Memory B cell (primary cell): ENCODE data around the gene MAML2.

Experiments used
- ATAC-seq: fragments of 150-1000 bp; cut with Tn5 transposase; 2 replicates; pipeline ENCODE4 v1.10.0; 2021; ENCODE audit warnings: low read depth, mild to moderate bottlenecking, moderate library complexity
- DNase-seq, 2 donors: peaks; one replicate each; pipeline ENCODE4 v3.0.0; 2022; ENCODE audit warnings: low spot score in 2 of 2
- H3K27ac Mint-ChIP-seq: one replicate; pipeline ENCODE4 v1.8.0; 2022; ENCODE audit warnings: mild to moderate bottlenecking, moderate library complexity, mixed read lengths
- H3K27me3 Mint-ChIP-seq: one replicate; pipeline ENCODE4 v1.8.0; 2022; ENCODE audit warnings: mixed read lengths
- H3K36me3 Mint-ChIP-seq: one replicate; pipeline ENCODE4 v1.8.0; 2022; ENCODE audit warnings: mild to moderate bottlenecking, mixed read lengths
- H3K4me1 Mint-ChIP-seq: one replicate; pipeline ENCODE4 v1.8.0; 2022; ENCODE audit warnings: mixed read lengths
- H3K4me3 Mint-ChIP-seq: one replicate; pipeline ENCODE4 v1.8.0; 2022; ENCODE audit warnings: mild to moderate bottlenecking, moderate library complexity, mixed read lengths
- H3K9me3 Mint-ChIP-seq: one replicate; pipeline ENCODE4 v1.8.0; 2022; ENCODE audit warnings: mixed read lengths

Gene MAML2

DNA sequence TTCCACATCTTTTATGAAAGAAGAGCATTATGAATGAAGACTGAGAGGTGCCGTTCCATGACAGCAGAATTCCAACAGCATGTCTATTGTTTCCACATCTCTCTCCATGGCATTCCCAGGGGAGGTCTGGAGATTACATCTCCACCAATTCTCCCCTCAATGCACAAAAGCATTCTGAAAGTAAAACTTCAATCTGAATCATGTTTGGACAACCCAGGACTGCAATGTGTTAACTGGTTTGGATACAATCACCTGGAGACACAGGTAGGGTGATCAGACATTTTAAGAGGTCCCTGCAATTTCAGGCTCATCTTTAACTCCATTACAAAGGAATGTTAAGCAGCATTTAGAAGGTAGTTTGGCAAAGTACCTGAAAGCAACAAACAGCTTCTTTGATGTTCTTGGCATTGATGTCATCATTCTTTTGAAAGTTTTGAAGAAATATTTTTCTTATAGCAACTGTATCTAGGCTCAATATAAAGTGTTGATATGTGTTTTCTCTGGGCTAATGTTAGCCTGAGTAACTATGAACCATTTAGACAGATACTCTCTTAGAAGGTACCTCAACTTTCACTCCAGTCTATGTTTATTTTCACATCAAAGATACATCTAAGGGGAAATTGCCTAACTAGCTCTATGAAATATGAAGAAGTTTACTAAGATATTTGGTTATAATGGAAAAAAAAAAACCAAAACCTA, 237.6 kb downstream of the MAML2 start:
- Mint-ChIP-seq H3K9me3 (no peaks in the 10 kb centered on the region), H3K27me3 (no peaks in the 10 kb centered on the region), H3K36me3 (peaks cover 7% of the 10 kb centered on the region), H3K4me3 (no peak overlapping the region), H3K27ac (peak overlapping the region; percentile 43), H3K4me1 (peaks cover 12% of the 10 kb centered on the region)
- DNase-seq (no peak), ATAC-seq (peak; percentile 34)

DNA sequence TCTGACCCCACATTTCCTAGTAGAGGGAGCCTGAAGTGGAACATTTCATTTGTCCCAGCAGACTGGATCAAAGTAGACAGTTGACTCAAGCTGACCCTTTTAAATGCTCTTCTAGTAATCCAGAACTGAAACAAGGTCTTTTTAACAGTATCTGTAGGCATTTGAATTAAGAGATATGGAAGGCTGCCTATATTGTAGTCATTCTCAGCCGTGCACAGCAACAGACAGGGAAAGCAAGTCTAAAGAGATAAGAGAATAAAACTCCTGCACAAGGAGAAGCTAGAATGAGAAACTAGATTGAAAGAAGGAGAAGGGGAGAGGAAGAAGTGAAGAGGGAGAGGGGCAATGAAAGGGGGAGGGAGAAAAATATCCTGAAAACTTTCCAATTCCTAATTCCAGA, 238.5 kb downstream of the MAML2 start:
- H3K27ac Mint-ChIP-seq = no peak overlapping the region
- peaks cover 12% of the 10 kb centered on the region for H3K4me1 Mint-ChIP-seq

DNA sequence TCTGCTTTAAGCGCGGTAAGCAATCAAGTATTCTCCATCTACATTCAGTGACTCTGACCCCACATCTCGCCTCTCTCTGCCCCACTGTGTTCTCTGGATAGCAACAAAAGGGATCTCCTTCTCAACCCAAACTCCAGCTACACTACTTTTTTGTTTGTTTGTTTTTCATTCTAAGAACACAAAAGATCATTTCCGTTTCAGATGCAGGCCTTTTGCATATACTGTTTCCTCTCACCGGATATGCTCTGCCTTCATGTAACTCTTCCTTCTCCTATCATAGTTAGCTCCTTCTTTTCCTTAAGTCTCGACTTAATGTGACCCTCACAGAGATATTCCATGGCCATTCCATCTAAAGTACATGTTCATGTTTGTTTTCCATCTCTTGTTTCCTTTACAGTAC, 239.3 kb downstream of the MAML2 start:
- ATAC-seq = no peak
- H3K27ac Mint-ChIP-seq = peak overlapping the region; percentile 21
- no peak overlapping the region for H3K4me3 Mint-ChIP-seq
- H3K27me3 Mint-ChIP-seq = no peaks in the 10 kb centered on the region
- H3K36me3 Mint-ChIP-seq = peaks cover 7% of the 10 kb centered on the region
- H3K4me1 Mint-ChIP-seq = peaks cover 12% of the 10 kb centered on the region
- no peaks in the 10 kb centered on the region for H3K9me3 Mint-ChIP-seq
- no peak for DNase-seq

More for the DNA sequence above, 238.5 kb downstream of the MAML2 start:
- Mint-ChIP-seq H3K36me3 (peaks cover 7% of the 10 kb centered on the region), H3K9me3 (no peaks in the 10 kb centered on the region), H3K4me3 (no peak overlapping the region), H3K27me3 (no peaks in the 10 kb centered on the region)
- DNase-seq = no peak
- no peak for ATAC-seq

DNA sequence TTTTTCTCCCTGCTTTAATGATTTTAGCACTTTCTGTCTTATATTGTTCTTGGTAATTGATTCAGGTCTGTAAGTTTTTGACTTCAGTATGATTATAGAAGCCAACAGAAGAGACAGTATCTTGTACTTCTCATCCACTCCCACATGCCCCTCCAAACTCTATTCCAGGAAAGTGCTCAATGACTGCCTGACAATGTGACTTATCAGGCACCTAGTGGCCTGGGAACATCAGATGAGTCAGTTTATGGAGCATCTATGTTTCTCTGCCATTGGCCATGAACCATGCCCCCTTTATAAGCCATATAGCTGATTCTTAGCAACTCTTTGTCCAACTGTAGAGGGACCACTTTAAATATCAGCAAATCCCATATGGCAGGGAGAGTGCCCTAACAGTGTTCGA, 239.9 kb downstream of the MAML2 start:
- H3K27ac Mint-ChIP-seq = peak overlapping the region; percentile 36
- H3K4me3 Mint-ChIP-seq = no peak overlapping the region
- no peaks in the 10 kb centered on the region for H3K27me3 Mint-ChIP-seq
- H3K9me3 Mint-ChIP-seq = no peaks in the 10 kb centered on the region
- peaks cover 12% of the 10 kb centered on the region for H3K4me1 Mint-ChIP-seq
- DNase-seq = no peak
- ATAC-seq = no peak
- H3K36me3 Mint-ChIP-seq = peaks cover 7% of the 10 kb centered on the region

DNA sequence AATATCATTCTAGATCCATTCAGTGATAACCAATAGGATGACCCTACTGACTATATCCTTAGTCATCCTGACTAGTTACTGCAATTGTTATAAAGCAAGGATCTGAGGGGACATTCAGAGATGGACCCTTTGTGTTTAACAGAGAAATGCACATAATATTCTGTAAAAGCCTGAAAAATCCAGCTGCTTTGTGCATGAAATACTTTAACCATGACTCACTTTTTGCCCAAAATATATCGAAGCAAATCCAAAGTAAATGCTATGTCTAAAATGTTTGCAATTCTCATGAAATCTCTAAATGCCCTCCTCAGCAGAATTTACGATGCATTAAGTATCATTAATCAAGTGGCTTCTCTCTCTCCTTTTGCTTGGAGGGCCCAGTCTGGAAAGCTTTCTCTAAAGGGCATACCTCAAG, 240.3 kb downstream of the MAML2 start:
- H3K9me3 Mint-ChIP-seq = no peaks in the 10 kb centered on the region
- ATAC-seq (no peak), DNase-seq (no peak)
- H3K36me3 Mint-ChIP-seq = peaks cover 7% of the 10 kb centered on the region
- H3K4me3 Mint-ChIP-seq = no peak overlapping the region
- peak overlapping the region; percentile 36 for H3K27ac Mint-ChIP-seq
- peaks cover 15% of the 10 kb centered on the region for H3K4me1 Mint-ChIP-seq
- H3K27me3 Mint-ChIP-seq = no peaks in the 10 kb centered on the region

DNA sequence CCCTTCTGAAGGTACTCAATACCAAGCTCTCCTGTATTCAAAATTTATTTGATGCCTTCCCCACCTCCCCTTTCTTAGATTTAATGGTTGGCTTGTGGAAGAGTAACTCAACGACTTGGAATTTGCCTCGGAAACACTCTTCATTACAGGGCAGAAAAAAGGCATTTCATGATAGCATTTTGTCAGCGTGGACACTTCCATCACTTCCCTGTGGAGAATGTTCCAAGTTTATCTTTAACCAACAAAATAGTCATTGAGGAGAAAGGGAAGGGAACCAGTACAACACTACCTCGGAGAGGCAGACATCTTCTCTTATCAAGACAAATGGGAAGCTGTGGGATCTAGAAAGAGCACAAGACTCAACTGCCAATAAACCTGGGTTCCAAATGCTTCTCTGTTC, 241.8 kb downstream of the MAML2 start:
- Mint-ChIP-seq H3K36me3 (peaks cover 7% of the 10 kb centered on the region), H3K4me1 (peaks cover 21% of the 10 kb centered on the region), H3K9me3 (no peaks in the 10 kb centered on the region), H3K27ac (no peak overlapping the region), H3K27me3 (no peaks in the 10 kb centered on the region), H3K4me3 (no peak overlapping the region)
- no peak for DNase-seq
- no peak for ATAC-seq

DNA sequence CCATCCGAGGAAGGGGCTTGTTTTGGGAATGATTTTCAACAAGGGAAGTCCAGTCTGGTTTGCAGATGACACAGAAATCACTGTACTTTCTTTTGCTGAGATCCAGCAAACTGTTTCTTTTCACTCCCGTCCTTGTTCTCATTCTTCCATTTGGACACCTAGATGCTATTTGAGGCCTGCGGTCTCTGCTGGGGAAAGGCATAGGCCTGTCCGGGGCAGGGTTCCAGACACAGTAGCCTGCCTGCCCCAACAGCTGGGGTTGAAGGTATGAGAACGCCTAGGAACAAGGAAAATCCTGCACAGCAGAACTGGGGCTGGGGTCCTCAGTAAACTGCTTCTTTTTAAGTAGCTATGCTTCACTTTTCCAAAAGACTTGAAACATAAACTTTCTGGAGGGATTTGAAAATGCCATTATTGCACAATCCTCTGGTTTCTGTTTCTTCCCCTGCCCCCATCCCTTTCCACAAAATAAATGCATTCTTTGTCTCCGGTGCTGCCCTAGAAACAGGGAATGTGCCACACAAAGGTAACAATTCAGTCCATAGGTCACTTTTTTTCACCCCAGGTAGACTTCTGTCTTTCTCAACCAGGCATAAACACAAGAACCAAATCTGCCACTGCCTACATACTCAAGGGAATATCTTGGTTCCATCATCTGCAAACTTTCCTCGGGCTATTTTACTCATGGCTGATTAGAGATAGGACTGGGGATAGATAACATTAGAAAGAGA, 244.3 kb downstream of the MAML2 start:
- peaks cover 1% of the 10 kb centered on the region for H3K36me3 Mint-ChIP-seq
- H3K27ac Mint-ChIP-seq = peak overlapping the region; percentile 45
- no peaks in the 10 kb centered on the region for H3K9me3 Mint-ChIP-seq
- DNase-seq (no peak), ATAC-seq (no peak)
- H3K4me1 Mint-ChIP-seq = peaks cover 21% of the 10 kb centered on the region
- H3K4me3 Mint-ChIP-seq = no peak overlapping the region
- no peaks in the 10 kb centered on the region for H3K27me3 Mint-ChIP-seq

DNA sequence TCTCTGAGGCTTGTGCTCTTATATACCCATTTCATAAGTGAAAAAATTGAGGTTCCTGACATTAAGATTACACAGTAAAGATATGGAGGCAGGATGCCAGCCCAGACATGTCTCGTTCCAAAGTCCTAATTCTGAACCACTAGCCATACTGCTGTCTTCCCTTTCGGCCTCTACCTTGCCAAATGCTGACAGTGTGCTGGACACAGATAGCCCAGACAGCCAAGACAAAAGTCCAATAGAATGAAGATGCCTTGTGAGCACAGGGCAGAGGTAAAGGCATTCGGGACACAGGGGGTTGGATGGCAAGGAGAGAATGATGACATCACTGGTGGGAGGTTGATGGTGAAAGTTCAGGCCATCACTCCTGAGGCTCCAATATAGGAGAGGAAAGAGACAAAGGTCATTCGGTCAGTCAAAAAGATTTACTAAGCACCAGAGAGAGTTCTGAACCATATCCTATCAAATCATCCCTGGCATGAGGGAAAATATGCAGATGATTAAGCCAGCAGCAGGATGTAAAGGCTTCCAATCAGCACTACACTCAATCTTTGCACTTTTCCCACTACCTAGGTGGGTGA, 245.1 kb downstream of the MAML2 start:
- peaks cover 17% of the 10 kb centered on the region for H3K4me1 Mint-ChIP-seq
- no peak overlapping the region for H3K27ac Mint-ChIP-seq
- DNase-seq (no peak), ATAC-seq (no peak)
- no peaks in the 10 kb centered on the region for H3K27me3 Mint-ChIP-seq
- peaks cover 3% of the 10 kb centered on the region for H3K36me3 Mint-ChIP-seq
- H3K9me3 Mint-ChIP-seq = no peaks in the 10 kb centered on the region
- H3K4me3 Mint-ChIP-seq = no peak overlapping the region

DNA sequence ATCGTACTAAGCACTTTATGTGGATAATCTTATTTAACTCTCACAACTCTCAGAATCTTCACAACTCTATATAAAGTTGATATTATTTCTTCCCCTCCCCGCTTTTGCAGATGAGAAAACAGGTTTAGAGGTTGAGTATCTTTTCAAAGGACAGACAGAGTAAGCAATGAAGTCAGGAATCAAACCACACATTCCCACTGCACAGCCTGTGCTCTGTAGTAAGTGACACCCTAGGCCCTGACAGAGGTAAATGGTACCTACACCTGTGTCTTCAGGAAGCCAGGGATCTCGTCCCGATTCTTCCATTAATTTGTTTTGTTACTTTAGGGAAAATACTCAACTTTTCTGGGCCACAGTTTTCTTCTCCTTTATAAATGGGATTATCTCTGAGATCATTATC, 246.6 kb downstream of the MAML2 start:
- peaks cover 7% of the 10 kb centered on the region for H3K36me3 Mint-ChIP-seq
- ATAC-seq (no peak), DNase-seq (no peak)
- peaks cover 21% of the 10 kb centered on the region for H3K4me1 Mint-ChIP-seq
- no peak overlapping the region for H3K4me3 Mint-ChIP-seq
- no peaks in the 10 kb centered on the region for H3K9me3 Mint-ChIP-seq
- H3K27me3 Mint-ChIP-seq = no peaks in the 10 kb centered on the region
- peak overlapping the region; percentile 28 for H3K27ac Mint-ChIP-seq

DNA sequence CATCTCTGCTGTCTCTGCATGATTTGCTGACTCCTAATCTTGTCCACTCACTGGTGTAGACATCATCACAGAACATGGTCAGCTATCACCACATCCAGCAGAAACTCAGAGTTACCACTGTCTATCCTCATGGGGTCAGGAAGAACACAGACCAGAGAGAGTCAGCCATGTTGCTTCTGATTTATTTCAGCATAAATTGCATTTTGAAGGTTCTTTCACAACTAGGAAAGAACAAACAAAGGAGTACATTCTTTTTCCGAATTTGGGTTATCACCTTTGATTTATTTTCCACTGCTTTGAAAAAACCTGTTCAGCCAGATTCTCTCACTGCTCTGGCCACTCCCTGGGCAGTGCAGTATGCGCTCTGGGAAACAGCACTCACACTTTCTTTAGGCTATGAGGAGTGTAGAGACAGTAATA, 247.1 kb downstream of the MAML2 start:
- Mint-ChIP-seq H3K27ac (peak overlapping the region; percentile 28), H3K36me3 (peaks cover 10% of the 10 kb centered on the region), H3K27me3 (no peaks in the 10 kb centered on the region), H3K4me1 (peaks cover 21% of the 10 kb centered on the region), H3K9me3 (no peaks in the 10 kb centered on the region), H3K4me3 (no peak overlapping the region)
- DNase-seq (no peak), ATAC-seq (no peak)

DNA sequence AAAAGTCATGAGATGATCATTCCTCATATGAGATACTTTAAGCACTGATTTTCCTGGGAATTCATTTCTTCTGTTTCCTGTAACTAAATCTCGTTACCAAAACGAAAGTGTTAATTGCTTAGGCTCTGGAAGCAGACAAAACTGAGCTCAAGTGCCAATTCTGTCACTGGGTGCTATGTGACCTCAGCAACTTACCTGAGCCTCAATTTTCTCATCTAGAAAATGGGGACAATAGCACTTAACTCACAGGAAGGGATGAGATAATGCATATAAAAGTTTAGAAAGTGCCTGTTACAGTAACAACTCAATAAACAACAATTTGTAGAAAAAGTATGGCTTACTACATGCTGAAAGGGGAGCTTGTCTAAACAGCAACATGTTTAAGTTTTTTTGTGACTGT, 248.8 kb downstream of the MAML2 start:
- ATAC-seq (no peak), DNase-seq (no peak)
- Mint-ChIP-seq H3K9me3 (no peaks in the 10 kb centered on the region), H3K27me3 (no peaks in the 10 kb centered on the region), H3K36me3 (peaks cover 10% of the 10 kb centered on the region), H3K4me3 (no peak overlapping the region), H3K27ac (no peak overlapping the region), H3K4me1 (peaks cover 21% of the 10 kb centered on the region)

DNA sequence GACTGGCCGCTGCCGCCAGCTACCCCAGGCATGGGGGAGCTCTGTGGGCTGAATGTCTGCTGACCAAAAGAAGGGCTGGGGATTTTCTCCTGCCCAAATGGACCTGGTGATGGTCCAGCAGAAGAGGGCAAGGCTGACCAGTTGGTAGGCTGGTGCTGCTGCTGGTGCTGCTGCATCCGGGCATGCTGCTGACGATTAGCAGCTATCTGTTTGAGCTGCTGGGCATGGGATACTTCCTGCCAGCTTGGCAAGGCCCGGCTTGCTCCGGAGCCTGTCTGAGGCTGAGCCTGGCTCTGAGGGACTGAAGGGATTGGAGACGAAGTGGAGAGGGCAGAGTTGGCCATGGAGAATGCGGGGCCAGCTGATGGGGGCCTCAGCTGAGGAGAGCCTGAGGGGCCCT, 250.5 kb downstream of the MAML2 start:
- no peaks in the 10 kb centered on the region for H3K27me3 Mint-ChIP-seq
- H3K27ac Mint-ChIP-seq = no peak overlapping the region

DNA sequence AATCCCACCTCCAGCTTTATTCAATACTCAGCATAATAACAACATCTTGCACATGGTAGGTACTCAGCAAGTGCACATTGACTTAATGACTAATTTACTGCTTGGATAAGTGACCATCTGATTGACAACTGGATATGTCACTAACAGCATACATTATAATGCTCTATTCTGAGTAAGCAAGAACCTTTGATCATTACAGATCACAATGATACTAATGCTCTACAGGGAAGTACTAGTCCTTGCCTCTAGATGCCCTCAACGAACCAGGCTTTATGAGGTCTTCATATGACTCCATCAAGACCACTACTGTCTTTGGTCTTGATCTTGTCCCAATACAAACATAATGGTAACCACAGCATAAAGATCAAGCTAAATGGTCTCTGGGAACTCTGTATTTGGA, 251.5 kb downstream of the MAML2 start:
- Mint-ChIP-seq H3K27me3 (no peaks in the 10 kb centered on the region), H3K4me1 (peaks cover 14% of the 10 kb centered on the region), H3K9me3 (no peaks in the 10 kb centered on the region), H3K36me3 (peaks cover 10% of the 10 kb centered on the region), H3K27ac (no peak overlapping the region), H3K4me3 (no peak overlapping the region)
- ATAC-seq = peak; percentile 91
- peak in 1 of 2 donors; percentile 16 for DNase-seq

More for the DNA sequence above, 250.5 kb downstream of the MAML2 start:
- DNase-seq (no peak), ATAC-seq (no peak)
- Mint-ChIP-seq H3K9me3 (no peaks in the 10 kb centered on the region), H3K4me1 (peaks cover 20% of the 10 kb centered on the region), H3K36me3 (peaks cover 10% of the 10 kb centered on the region), H3K4me3 (no peak overlapping the region)

DNA sequence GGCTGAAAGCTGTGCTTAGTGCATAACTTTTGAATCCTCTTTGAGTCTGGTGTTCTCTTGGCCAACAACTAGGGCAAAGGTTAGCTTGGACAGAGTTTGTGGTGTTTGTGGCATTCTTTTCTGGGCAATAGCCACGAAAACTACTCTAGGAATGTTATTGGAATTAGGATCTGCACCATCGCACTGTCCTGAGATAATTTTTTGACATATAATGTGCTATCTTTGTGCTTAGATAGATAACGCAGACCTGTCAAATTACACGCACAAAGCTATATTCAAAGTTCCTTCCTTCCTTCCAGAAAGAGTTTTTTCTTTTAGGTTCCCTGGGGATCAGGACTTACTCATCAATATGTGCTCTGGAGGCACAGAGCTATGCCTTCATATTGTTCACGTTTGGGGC, 252.3 kb downstream of the MAML2 start:
- H3K9me3 Mint-ChIP-seq = no peaks in the 10 kb centered on the region
- no peaks in the 10 kb centered on the region for H3K27me3 Mint-ChIP-seq
- peaks cover 12% of the 10 kb centered on the region for H3K4me1 Mint-ChIP-seq
- peaks cover 10% of the 10 kb centered on the region for H3K36me3 Mint-ChIP-seq
- H3K4me3 Mint-ChIP-seq = no peak overlapping the region
- DNase-seq (no peak), ATAC-seq (no peak)
- H3K27ac Mint-ChIP-seq = no peak overlapping the region
